Stimulated activated CD4-positive, alpha-beta T cell treated with anti-CD3 and anti-CD28 coated beads, Interleukin-1b, Interleukin-23, amount 100 ng/mL, for 1 hour (primary cell): Measurements from ENCODE around the gene BANP.
"Not testable (repeated sequence)": the region's sequence is repeated elsewhere in the genome, so short reads cannot be mapped to it uniquely, and the experiment has no call there.

Experiments used
- DNase-seq, 2 donors: peaks; one replicate each; pipeline ENCODE4 v3.0.0-alpha.2; 2020; ENCODE audit warnings: low read depth in 2 of 2

Gene BANP

DNA sequence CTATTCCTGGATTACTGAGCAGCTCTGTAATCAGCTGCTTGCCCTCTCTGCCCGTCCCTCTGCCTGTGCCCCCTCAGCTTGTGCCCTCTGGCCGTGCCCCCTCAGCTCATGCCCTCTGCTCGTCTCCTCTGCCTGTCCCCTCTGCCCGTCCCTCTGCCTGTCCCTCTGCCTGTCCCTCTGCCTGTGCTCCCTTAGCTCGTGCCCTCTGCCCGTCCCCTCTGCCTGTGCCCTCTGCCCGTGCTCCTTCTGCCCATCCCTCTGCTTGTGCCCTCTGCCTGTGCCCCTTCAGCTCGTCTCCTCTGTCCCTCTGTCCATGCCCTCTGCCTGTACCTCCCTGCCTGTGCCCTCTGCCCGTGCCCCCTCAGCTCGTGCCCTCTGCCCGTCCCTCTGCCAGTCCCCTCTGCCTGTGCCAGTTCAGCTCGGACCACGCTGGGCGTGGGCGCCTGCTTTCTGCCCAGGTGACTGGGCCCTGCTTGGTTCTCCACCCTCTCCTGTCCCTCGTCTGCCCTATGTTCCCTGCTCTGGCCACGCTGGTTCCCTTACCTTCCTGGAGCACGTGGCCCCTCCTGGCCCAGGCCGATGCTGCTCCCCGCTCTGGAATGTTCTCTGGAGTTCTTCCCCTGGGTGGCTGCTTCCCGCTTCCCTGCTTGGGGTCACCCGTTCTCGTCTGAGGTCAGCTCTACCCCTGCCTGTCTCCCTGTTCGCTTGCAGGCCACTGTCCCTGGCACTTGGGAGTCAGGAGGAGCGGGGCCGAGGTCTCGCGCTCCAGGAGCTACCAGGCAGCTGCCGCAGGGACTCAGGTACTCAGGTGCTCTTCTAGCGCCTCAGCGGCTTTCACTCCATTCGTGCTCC is 63.9 kb downstream of the BANP start:
- no peak for DNase-seq

DNA sequence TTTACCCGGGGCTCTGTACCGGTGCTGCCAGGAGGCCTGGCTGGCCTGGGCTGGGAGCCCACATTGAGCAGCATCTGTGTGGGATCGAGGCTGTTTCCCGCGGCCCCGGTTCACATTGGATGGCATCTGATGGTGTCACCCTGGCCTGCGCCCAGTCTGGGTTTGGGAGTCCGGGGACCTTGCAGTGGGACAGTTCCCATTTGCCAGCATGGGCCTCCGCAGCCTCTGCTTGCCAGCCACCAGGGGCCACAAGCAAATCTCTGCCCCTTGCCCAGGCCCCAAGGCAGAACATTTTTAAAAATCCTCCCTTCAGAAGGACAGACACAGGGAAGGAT is 64.5 kb downstream of the BANP start:
- no peak for DNase-seq

DNA sequence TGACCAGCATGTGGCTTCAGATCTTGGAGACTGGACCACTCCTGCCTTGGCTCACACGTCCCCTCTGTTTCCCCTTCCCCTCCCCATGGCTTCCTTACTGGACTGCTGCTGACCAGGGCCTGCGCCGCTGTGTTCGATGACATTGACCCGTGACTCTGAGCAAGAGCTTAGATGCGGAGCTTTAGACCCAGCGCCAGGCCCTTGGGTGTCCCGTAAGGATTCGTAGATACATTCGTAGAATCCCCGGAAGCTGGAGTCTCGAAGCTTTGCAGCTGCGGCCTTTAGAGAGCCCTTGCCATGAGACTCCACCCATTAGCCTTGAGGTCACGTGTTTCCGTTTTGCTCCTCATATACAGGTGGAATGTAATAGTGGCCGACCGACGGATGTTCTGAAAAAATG is 65.2 kb downstream of the BANP start:
- DNase-seq, result not testable (repeated sequence)

DNA sequence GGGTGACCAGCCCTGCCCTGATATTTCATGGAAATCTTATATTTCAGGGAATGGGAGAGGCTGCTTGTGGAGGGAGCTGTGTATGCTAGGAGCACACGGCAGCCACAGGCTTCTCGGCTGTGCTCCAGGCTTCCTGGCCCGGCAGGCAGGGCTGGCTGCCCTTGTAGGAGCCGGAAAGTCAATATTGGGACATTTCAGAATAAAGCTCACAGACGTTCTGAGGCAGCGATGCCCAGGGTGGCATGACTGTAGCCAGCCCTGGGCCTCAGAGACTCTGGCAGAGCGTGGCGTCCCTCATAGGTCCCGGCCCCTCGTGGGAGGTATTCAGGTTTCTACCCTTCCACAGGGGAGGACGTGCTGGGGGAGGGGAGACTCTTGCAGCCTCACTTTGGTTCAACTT is 65.7 kb downstream of the BANP start:
- no peak for DNase-seq

DNA sequence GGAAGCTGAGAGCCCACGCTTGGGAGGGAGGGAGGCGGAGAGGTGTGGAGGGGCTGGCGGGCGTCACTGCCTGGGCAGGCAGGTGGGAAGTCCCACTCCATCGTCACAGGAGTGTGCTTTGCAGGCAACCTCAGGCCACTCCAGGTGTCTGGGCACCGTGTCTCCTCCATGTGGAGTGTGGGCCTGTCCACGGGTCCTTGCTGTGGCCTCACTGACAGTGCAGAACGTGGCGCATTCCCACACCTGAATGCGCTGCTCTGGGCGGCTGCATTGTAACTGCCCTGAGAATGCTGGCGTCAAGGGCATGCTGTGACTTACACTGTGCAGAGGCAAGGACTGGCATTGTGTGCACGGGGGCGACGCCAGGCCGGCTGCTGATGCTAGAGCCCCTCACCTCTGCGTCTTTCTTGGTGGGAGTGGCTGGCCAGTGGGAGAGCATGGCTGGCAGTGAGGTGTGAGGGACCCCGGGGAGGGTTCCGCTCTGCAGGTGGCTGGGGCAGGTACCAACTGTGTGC is 66.4 kb downstream of the BANP start:
- no peak for DNase-seq

DNA sequence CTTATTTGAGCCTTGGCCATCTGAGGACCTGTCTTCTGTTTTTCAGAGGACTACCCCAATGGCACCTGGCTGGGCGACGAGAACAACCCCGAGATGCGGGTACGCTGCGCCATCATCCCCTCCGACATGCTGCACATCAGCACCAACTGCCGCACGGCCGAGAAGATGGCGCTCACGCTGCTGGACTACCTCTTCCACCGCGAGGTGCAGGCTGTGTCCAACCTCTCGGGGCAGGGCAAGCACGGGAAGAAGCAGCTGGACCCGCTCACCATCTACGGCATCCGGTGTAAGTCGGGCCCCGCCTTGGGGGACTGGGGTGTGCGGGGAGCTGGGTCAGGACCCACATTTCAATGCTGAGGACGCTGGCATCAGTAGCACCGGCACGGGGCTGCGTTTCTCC is 67.1 kb downstream of the BANP start:
- DNase-seq, result not testable (repeated sequence)

DNA sequence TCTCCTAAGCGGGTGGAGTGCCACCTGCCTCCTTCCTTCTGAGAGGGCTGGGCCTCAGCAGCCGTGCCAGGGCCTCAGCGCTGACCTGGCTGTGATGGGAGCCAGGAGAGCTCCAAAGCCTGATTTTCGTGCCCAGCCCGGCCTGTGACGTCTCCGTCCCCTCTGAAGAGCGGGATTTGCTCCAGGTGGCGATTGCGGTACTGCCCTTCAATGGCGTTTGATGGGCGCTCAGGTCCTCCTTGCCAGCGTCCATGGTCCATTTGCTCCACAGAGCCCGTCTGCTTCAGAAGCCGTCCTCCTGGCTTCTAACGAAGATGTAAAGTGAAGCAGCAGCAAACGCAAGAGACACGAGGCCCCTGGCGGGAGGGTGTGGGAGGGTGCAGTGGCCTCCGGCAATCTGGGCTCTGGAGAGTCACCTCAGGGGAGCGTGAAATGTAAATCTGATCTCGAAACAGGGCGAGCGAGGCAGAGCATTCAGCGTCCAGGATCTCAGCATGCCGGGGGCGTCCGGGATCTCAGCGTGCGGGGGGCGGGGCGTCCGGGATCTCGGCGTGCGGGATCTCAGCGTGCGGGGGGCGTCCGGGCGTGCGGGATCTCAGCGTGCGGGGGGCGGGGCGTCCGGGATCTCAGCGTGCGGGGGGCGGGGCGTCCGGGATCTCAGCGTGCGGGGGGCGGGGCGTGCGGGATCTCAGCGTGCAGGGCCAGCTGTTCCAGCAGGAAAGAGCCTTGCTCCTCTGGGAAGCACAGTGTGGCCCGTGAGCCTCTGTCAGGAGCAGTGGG is 68.0 kb downstream of the BANP start:
- DNase-seq, result not testable (repeated sequence)

DNA sequence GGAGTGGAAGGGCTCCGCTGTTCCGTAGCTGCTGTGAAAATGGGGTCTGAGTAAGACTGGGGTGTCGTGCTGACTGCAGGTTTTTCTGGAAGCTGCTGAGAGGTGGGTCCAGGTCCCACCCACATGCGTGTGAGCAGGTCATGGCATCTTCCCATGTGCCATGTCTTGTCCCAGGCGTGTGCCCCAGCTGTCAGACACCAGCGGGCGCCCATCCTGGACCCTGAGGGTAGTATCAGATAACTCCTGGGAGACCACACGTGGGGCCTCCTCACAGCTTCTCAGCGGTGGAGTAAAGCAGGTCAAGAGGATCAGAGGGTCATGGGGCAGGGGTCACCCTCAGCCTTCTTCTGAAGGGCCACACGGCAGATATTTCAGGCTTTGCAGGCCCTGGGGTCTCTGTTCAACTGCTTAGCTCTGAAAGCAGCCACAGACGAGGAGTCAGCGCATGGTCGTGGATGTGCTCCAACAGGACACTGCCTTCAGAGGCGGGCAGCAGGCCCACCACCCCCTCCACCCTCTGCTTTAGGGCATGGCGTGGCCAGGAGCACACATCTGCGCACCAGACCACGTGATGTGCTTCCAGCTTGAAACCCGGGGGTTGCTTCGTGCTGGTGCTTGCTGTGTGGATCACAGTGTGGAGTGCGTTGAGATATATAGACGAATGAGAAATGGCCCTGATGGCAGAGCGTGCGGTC is 68.7 kb downstream of the BANP start:
- DNase-seq, result no peak

DNA sequence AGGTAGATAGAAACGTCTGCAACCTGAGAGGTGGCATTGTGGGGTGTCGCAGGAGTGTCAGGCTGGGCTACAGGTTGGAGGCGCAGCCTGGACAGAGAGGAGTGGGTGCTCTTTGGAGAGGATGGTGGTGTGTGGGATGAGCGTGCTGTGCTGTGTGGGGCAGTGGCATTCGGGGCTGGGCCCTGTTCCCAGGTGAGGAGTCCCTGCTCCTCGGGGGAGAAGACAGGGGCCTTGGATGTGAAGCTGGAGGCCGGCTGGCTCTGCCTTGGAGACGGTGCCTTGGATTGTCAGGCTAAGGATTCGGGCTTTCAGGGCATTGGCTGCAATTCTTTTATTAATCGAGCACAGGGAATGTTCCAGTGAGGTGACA is 69.3 kb downstream of the BANP start:
- DNase-seq, result no peak

DNA sequence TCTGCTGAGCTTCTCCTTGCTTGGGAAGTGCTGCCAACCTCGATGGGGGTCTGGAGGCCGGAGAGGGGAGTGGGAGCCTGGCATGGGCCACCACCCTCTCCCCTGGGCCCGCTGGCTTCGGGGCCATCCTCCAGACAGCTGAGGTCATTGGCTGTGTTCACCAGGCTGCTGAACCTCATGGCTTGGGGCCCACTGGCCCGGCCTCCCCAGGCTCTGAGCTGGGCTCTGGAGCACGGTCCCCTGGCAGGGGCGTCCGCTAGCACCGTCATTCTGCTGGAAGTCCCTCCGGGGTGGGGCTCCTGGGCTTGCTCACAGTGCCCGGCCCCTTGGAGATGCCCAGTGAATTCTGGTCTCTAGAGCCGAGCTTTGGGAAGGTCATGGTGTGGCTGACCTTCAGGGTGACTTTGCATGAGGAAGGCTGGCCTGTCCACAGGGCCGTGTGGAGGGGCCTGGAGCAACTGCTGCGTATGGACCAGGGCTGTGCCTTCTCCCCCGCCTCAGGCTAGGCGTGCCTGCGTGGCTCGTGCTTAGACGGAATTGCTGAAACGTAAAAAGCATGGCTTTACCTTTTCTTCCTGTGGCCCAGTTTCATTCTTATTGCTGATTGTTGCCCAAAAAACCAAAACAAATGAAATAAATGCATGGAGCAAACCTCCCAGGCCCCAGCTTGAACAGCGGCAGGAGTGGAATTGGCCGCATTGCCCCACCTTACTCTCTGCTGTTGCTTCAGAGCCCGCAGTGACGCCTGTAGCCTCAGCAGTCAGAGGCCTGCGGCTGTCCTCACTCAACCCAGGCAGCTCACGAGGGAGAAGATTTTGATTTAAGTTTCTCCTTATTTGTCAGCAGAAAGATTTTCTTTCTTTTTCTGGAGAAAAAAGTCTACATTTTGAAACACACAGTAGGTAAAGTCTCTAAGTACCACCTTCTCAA is 70.1 kb downstream of the BANP start:
- DNase-seq, result not testable (repeated sequence)

DNA sequence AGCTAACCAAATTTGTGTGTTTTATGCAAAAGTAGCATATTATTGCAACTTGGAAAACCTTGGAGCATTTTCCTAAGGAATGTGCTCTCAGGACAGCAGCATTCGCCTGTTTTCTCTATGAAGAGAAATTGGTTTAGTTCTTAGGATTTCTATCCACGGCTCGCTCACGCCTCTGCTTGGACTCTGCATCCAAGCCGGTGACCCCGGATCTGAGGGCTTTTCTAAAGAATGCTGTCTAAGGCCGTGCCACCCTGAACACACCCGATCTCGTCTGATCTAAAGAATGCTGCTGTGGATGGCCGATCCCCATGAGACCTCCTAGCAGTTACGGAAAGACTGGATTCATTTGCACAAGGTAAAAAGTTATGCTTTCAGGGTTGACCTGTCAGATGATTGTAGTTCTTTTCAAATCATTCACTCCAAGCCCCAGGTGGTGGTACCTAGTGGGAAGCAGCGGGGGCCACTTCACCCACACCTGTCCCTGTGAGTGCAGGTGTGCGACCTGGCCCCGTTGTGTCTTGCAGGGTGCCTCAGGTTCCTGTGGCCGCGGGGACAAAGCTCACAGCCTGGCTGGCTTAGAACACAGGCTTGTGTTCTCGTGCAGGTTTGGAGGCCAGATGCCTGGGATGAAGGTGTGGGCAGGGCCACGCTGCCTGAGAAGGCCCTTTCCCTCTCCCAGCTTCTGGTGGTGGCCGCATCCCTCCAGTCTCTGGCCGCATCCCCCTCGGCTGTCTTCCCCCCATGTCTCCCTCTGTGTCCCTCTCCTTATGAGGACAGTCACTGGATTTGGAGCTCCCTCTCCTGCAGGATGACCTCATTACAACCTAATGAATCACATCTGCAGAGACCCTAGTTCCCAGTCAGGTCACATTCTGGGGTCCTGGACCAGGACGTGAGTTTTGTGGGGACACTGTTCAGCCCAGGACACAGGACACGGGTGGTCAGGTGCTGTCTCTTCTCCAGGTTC is 71.1 kb downstream of the BANP start:
- no peak for DNase-seq

DNA sequence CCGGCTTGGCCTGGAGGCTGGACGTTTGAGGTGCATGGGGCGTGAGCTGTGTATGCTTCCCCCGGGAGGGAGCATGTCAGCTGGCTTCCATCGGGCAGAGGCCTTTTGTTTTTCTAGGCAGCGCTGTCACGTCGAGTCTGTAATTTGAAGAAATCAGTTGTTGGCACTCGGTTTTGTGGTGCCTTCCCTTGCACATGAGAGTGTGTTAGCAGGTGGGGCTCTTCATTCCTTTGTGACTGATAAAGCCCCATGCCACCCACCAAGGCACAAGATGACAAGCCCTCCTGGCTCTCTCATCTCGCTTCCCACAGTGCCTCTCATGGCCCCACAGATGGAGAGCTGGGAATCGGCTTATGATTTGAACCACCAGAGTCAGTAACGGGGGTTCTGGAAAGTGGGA is 72.1 kb downstream of the BANP start:
- no peak for DNase-seq

DNA sequence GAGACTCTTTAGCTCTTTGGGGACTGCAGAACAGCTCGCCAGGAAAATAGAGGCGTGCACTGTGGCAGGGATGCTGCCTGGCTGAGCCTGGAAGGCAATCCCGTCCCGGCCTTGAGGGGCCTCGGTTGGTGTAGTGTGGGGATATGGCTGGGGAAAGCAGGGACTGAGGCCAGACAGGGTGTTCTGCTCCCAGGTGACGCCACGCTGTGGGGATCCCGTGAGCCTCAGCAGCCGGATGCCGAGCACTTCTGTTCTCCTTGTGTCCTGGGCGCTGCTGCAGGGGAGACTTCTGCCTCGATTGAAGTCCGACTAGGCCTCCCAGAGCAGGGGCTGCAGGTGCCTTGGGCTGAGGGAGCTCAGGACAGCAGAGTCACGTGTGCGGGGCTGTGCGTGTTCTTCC is 72.6 kb downstream of the BANP start:
- DNase-seq, result no peak

DNA sequence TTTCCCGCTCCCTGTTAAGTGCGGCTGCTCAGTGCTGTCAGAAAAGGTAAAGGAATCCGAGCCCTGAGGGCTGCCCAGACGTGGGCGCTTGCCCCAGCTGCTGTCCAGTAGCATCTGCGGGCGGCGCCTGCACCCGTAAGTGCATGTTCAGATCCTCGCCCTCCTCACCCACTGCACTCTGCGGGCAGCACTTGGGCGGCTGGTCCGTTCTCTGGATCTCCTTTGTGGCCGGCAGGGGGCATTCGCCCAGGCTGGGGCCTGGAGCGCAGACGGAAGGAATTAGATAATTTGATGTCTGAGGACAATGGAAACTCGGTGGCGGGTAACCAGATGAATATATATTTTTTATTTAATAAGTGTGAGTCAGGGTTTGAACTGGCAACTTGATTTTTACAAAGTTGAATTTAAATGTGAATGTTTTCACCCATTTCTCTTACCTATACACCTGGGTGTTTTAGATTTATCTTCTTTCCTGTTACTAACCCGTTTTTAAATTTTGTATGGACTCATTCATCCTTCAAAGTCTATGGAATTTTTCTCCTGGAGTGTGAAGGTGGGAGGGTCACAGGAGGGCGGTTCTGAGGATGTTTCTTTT is 73.4 kb downstream of the BANP start:
- DNase-seq, result not testable (repeated sequence)

DNA sequence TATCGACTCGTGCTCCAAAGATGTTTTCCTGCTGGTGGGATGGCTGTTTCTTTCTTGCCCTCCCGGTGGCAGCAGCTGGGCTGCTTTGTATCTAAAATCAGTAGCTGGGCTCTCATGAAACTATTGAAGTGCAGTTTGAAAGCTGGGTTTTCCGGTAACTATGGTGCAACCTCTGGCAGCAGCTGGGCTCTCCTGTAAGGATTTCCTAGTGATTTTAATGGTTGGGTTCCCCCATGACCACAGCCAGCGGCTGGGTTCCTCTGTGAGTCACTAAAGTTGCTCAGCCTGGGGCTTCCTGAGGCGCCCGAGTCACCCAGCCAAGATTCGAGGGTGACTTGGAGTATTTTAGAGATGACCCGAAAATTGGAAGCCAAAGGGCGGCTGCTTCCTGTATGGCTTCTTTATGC is 73.9 kb downstream of the BANP start:
- not testable (repeated sequence) for DNase-seq

DNA sequence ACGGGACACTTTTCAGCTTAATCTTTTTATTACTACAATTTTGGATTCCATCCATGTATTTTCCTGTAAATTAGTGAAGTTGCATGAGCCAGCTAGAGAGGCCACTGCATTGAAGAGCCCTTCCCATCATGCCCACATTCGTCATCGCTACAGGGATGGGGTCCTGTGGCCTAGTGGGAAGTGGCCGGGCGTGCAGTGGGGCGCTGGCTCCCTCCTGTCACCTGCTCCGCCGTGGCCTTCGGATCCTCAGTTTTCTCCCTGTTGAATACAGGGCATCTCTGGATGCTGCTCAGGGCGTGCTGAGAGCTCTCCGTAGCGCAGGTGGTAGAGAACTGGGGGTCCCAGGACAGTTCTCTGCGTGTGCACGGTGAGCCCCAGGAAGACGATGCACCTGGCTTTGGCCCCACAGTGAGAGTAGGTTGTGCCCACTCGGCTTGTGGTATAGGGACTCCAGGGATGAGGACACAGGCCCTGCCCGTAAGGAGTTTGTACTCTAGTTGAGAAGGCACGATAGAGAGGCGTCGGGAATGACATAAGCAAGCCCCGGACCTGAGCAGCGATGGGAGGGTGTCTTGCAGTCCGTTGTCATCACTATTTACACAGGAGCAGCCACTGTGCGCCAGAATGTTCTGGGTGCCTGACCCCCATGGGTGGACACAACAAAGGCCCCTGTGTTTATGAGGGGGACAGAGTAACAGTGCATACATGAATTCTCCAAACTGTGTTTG is 74.8 kb downstream of the BANP start:
- DNase-seq, result not testable (repeated sequence)

DNA sequence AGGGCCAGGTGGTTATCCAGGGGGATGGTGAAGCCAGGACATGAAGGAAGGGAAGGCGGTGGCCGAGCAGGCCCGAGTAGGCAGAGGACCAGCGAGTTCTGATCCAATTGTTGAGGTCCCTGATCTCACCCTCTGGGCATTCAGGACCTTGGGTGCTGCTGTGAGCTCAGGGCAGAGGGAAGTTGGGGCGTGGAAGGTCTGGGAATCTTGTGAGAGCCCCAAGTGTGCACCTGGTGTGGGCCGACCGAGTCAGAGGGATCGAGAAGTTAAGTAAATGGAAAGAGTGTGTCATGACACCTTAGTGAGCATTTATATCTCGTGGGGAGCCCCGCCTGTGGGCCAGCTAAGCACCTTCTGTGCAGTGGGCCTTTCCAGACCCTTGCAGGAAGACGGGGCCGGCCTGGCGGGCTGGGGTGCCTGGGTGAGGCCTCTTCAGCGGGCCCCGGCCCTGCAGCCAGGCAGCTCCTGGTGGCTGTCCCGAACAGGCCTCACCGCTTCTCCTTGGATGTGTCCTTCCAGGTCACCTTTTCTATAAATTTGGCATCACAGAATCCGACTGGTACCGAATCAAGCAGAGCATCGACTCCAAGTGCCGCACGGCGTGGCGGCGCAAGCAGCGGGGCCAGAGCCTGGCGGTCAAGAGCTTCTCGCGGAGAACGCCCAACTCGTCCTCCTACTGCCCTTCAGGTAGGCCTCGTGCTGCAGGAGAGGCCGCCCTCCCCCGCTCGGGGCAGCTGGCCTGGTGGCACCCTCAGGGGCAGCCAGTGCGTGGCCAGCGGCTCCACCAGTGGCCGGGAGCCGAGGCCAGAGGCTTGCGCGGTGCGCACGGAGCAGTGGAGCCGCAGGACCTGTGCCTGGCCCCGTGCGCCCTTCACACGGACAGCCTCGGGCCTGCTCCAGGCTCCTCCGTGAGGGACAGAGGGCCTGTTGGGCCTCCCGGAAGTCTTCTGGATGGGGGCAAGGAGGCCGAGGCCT is 76.0 kb downstream of the BANP start:
- no peak for DNase-seq
